GM21737 (cell line): ENCODE data around the gene CCDC107.
A peak's percentile ranks its signal among the peaks of the same experiment; 100 is the strongest.
"Not testable (repeated sequence)": the region's sequence is repeated elsewhere in the genome, so short reads cannot be mapped to it uniquely, and the experiment has no call there.

ENCODE experiments used
- ATAC-seq: cut with Tn5 transposase; IDR thresholded peaks from one replicate; pipeline ENCODE4 v1.9.1; 2021; ENCODE audit warnings: mild to moderate bottlenecking, moderate library complexity; ENCODE audit not compliant: unreplicated experiment

Gene CCDC107

GRCh38 chr9:35637427-35637955 lies 20.6 kb upstream of the CCDC107 start:
- ATAC-seq: not testable (repeated sequence)

GRCh38 chr9:35638751-35639150 lies 19.3 kb upstream of the CCDC107 start:
- ATAC-seq: not testable (repeated sequence)

- ATAC-seq: not testable (repeated sequence)
Observed at GRCh38 chr9:35639225-35639624, 18.9 kb upstream of the CCDC107 start.

- no peak for ATAC-seq
Observed at GRCh38 chr9:35639631-35640030, 18.5 kb upstream of the CCDC107 start.

GRCh38 chr9:35640431-35640830 lies 17.7 kb upstream of the CCDC107 start:
- ATAC-seq: not testable (repeated sequence)

- not testable (repeated sequence) for ATAC-seq
Observed at GRCh38 chr9:35641478-35641877, 16.6 kb upstream of the CCDC107 start.

- no peak for ATAC-seq
Observed at GRCh38 chr9:35643046-35643445, 15.0 kb upstream of the CCDC107 start.

GRCh38 chr9:35645736-35646135 lies 12.4 kb upstream of the CCDC107 start:
- ATAC-seq: not testable (repeated sequence)

GRCh38 chr9:35646153-35646532 lies 11.9 kb upstream of the CCDC107 start:
- ATAC-seq: no peak

GRCh38 chr9:35646533-35647265 lies 11.4 kb upstream of the CCDC107 start:
- ATAC-seq: peak; percentile 84

- no peak for ATAC-seq
Observed at GRCh38 chr9:35649431-35650340, 8.4 kb upstream of the CCDC107 start.

GRCh38 chr9:35650341-35651158 lies 7.5 kb upstream of the CCDC107 start, which contains the start of gene SIT1:
Gene SIT1 (minus strand): TSS chr9:35650931. CDS start chr9:35650853, 78 bp downstream.
- no peak for ATAC-seq

- no peak for ATAC-seq
Observed at GRCh38 chr9:35651956-35652828, 5.9 kb upstream of the CCDC107 start.

- no peak for ATAC-seq
Observed at GRCh38 chr9:35652829-35653209, 5.3 kb upstream of the CCDC107 start.

- no peak for ATAC-seq
Observed at GRCh38 chr9:35653611-35654010, 4.5 kb upstream of the CCDC107 start.

- ATAC-seq: no peak
Observed at GRCh38 chr9:35656348-35656747, 1.7 kb upstream of the CCDC107 start.

GRCh38 chr9:35656831-35657545 lies 1.1 kb upstream of the CCDC107 start:
- ATAC-seq: no peak

GRCh38 chr9:35657546-35658136 lies 451 bp upstream of the CCDC107 start, which contains the start of gene RMRP:
Gene RMRP (minus strand): TSS chr9:35658019.
- peak; percentile 80 for ATAC-seq

- ATAC-seq: no peak
Observed at GRCh38 chr9:35658968-35659220, 802 bp downstream of the CCDC107 start.
